SU-DHL-6 (cell line): ENCODE results near the gene B4GALT1.

ENCODE experiments used
- H2AFZ ChIP-seq: fragments of 200-600 bp; sonication (generic); 2 replicates; pipeline ENCODE4 v1.6.1; 2014; ENCODE audit warnings: low read depth, mild to moderate bottlenecking, moderate library complexity, mixed read lengths, antibody characterized with exemption, low read length; ENCODE audit not compliant: severe bottlenecking
- H3F3A ChIP-seq: fragments of 200-600 bp; shearing (Covaris generic); 2 replicates; pipeline ENCODE4 v1.6.0; 2016; ENCODE audit warnings: antibody characterized with exemption, mild to moderate bottlenecking; ENCODE audit not compliant: insufficient read depth
- H3K27ac ChIP-seq: fragments of 200-600 bp; sonication (generic); 2 replicates; pipeline ENCODE4 v1.5.1; 2016; ENCODE audit warnings: low read depth, mild to moderate bottlenecking, low read length, moderate library complexity, mixed read lengths
- H3K27me3 ChIP-seq: fragments of 200-600 bp; sonication (generic), shearing (Covaris generic); 2 replicates; pipeline ENCODE4 v1.6.0; 2014; ENCODE audit warnings: mild to moderate bottlenecking, low read length
- H3K36me3 ChIP-seq: fragments of 200-600 bp; sonication (generic); 2 replicates; pipeline ENCODE4 v1.6.1; 2014; ENCODE audit warnings: mild to moderate bottlenecking, low read length, mixed read lengths
- H3K4me2 ChIP-seq: fragments of 300-600, 200-600 bp; shearing (Covaris generic), sonication (generic); 2 replicates; pipeline ENCODE4 v1.6.0; 2014; ENCODE audit warnings: low read length, low read depth, mild to moderate bottlenecking; ENCODE audit not compliant: poor library complexity, severe bottlenecking
- H3K4me3 ChIP-seq: fragments of 200-600 bp; sonication (generic); 2 replicates; pipeline ENCODE4 v1.5.1; 2014; ENCODE audit warnings: antibody characterized with exemption, low read length, mild to moderate bottlenecking, mixed read lengths; ENCODE audit not compliant: insufficient read depth, poor library complexity, severe bottlenecking
- H3K79me2 ChIP-seq: fragments of 200-600 bp; sonication (generic); 2 replicates; pipeline ENCODE4 v1.6.1; 2014; ENCODE audit warnings: mild to moderate bottlenecking, low read length, moderate library complexity; ENCODE audit not compliant: insufficient read depth
- H3K9ac ChIP-seq: fragments of 200-600 bp; sonication (generic); 2 replicates; pipeline ENCODE4 v1.7.0; 2014; ENCODE audit warnings: mild to moderate bottlenecking, low read length
- H3K9me2 ChIP-seq: fragments of 200-600 bp; sonication (generic); replicated peaks from 2 replicates; pipeline ENCODE4 v1.6.1; 2014; ENCODE audit warnings: low read length; ENCODE audit not compliant: insufficient read depth
- H3K9me3 ChIP-seq: fragments of 200-600 bp; sonication (generic); 2 replicates; pipeline ENCODE4 v1.6.1; 2014; ENCODE audit warnings: low read length, mixed read lengths; ENCODE audit not compliant: insufficient read depth
- H4K20me1 ChIP-seq: fragments of 200-600 bp; sonication (generic); 2 replicates; pipeline ENCODE4 v1.6.1; 2014; ENCODE audit warnings: low read depth, mild to moderate bottlenecking, antibody characterized with exemption, low read length, moderate library complexity, mixed read lengths
- EZH2phosphoT487 ChIP-seq: fragments of 200-600 bp; sonication (generic), shearing (Covaris generic); conservative IDR thresholded peaks from 2 replicates; pipeline ENCODE4 v1.6.1; 2018; ENCODE audit warnings: mild to moderate bottlenecking, antibody characterized with exemption, low read length, moderate library complexity, mixed read lengths
- TF ChIP-seq, protein P1 (sequence below): fragments of 200-600 bp; sonication (generic); IDR thresholded peaks from one replicate; pipeline ENCODE4 v1.5.1; 2017; ENCODE audit warnings: antibody characterized with exemption, mild to moderate bottlenecking, low read length, moderate library complexity; ENCODE audit not compliant: insufficient read depth, poor library complexity, severe bottlenecking

Gene B4GALT1

DNA sequence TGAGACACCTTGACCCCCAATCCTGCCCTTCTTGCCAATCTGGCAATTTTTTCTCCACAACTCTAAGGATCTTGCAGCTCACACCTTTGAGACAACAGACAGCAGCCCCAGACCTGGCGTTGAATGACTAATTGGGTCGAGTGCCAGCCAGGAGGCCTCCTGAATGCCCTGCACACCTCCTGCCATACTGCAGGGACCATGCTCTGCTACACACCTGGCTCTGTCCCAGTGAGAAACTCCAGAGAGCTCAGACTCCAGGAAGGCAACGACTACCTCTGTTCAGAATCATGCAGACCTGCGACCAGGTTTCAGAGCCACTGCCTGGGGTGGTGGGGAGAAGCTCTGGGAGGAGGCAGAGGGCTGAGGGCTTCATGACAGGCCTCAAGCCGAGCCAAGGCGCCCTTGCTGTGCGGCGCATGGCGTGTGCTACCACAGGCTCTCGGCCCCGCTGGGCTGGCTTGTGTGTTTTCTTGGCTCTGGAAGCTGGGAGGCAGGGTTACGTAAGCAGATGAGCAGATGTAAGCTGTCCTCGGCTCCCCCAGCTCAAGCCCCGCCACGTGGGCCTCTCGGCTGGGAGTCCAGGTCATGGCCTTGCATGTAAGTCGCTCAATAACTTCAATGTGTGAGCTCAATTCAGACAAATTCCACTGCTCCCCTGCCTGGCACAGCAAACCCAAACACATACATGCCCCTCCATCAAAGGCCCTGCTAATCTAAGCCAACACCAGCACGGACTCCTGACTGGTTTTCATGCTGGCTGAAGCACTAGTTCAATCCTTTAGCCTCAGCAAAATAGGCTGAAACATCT is 27.5 kb downstream of the B4GALT1 start:
- H4K20me1 ChIP-seq: peaks cover 9% of the 10 kb centered on the region; the same call in 1 of the 2 replicates
- no peaks in the 10 kb centered on the region for H3K9me2 ChIP-seq
- no peak overlapping the region for H3K27ac ChIP-seq
- H3K36me3 ChIP-seq: no peaks in the 10 kb centered on the region
- TF ChIP-seq EZH2phosphoT487: no peak
- TF ChIP-seq, protein P1, sequence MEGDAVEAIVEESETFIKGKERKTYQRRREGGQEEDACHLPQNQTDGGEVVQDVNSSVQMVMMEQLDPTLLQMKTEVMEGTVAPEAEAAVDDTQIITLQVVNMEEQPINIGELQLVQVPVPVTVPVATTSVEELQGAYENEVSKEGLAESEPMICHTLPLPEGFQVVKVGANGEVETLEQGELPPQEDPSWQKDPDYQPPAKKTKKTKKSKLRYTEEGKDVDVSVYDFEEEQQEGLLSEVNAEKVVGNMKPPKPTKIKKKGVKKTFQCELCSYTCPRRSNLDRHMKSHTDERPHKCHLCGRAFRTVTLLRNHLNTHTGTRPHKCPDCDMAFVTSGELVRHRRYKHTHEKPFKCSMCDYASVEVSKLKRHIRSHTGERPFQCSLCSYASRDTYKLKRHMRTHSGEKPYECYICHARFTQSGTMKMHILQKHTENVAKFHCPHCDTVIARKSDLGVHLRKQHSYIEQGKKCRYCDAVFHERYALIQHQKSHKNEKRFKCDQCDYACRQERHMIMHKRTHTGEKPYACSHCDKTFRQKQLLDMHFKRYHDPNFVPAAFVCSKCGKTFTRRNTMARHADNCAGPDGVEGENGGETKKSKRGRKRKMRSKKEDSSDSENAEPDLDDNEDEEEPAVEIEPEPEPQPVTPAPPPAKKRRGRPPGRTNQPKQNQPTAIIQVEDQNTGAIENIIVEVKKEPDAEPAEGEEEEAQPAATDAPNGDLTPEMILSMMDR: no peak
- H3K79me2 ChIP-seq: no peaks in the 10 kb centered on the region
- no peak overlapping the region for H3K4me2 ChIP-seq
- H3K9me3 ChIP-seq: no peaks in the 10 kb centered on the region
- no peak overlapping the region for H3K4me3 ChIP-seq
- H2AFZ ChIP-seq: no peak overlapping the region
- H3K27me3 ChIP-seq: no peaks in the 10 kb centered on the region
- H3K9ac ChIP-seq: no peak overlapping the region
- H3F3A ChIP-seq: no peaks in the 10 kb centered on the region

DNA sequence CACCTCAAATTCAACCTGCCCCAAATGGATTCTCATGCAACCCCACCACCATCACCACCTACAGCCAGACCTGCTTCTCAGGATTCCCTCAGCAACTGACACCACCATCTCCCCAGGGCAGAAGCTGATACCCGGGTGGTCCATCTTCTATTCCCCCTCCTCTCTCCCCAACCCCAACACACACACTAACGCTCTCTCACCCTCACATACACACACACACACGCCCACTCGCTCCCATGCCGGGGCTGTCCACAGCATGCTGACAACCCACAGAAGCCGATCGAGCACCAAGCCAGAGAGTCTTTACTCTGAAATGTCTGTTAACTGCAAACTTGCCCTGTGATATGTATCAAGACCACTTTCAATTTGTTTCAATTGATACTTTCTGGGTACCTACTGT is 28.4 kb downstream of the B4GALT1 start:
- H3K4me2 ChIP-seq: no peak overlapping the region
- H3K79me2 ChIP-seq: no peaks in the 10 kb centered on the region
- H3F3A ChIP-seq: no peaks in the 10 kb centered on the region
- no peak overlapping the region for H3K4me3 ChIP-seq
- no peaks in the 10 kb centered on the region for H3K36me3 ChIP-seq
- H3K9me2 ChIP-seq: no peaks in the 10 kb centered on the region
- no peaks in the 10 kb centered on the region for H3K9me3 ChIP-seq
- TF ChIP-seq, protein P1: no peak
- TF ChIP-seq EZH2phosphoT487: no peak
- H4K20me1 ChIP-seq: peaks cover 9% of the 10 kb centered on the region; the same call in 1 of the 2 replicates
- no peak overlapping the region for H3K27ac ChIP-seq
- H2AFZ ChIP-seq: no peak overlapping the region
- H3K27me3 ChIP-seq: no peaks in the 10 kb centered on the region
- no peak overlapping the region for H3K9ac ChIP-seq

DNA sequence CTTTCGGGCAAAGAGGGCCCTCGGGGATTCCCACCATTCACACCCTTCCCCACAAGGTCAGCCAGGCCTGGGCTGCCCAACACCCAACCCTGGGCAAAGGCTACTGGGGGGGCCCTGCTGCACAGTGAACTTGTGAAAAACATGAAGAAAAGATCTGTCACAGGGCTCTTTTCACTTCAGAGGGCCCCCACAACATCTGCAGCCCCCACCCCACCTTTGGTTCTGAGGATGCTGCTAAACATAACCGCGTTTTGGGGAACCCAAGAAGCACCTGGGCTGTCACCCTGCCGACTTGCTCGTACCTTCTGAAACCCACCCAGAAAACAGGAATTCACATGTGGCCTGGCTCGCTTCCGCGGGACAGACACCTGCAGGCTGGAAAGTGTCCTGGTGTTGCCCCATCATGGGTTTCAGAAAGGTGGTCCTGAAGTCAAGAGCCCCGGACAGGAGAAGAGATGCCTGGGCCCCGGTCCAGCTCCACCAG is 29.3 kb downstream of the B4GALT1 start:
- Histone ChIP-seq H4K20me1 (peaks cover 9% of the 10 kb centered on the region; the same call in 1 of the 2 replicates), H3K27ac (no peak overlapping the region), H3K9me3 (no peaks in the 10 kb centered on the region), H3K27me3 (no peaks in the 10 kb centered on the region), H3F3A (no peaks in the 10 kb centered on the region), H3K9ac (no peak overlapping the region), H3K36me3 (no peaks in the 10 kb centered on the region), H3K79me2 (no peaks in the 10 kb centered on the region), H2AFZ (no peak overlapping the region), H3K4me3 (no peak overlapping the region), H3K9me2 (no peaks in the 10 kb centered on the region), H3K4me2 (no peak overlapping the region)
- TF ChIP-seq EZH2phosphoT487: no peak
- TF ChIP-seq, protein P1: no peak
